Measurements from ENCODE around the gene KRTAP4-9.
"Not testable (repeated sequence)": the region's sequence is repeated elsewhere in the genome, so short reads cannot be mapped to it uniquely, and the experiment has no call there.

DNA sequence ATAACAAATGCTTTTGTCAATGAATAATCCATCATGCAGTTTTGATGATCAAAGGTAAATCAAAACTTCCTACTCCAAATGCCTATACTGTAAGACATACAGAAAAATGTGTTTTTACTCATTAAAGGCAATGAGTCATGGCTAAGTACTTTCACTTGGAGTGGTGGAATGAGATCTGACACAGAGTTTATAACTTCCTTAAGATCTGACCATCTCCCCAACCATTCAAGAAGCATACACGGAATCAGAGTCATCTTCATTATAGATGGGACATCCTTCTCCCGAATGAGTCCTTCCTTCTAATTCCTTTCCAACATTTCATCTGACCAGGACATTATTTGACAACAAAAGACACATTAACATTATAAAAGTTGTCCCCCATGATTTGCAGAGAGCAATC is 21.8 kb upstream of the KRTAP4-9 start:
- TF ChIP-seq EZH2 (optimal IDR thresholded peaks at IDR 0.05; ENCODE audit: low read depth, low read length): not testable (repeated sequence)
- TF ChIP-seq, protein P1, sequence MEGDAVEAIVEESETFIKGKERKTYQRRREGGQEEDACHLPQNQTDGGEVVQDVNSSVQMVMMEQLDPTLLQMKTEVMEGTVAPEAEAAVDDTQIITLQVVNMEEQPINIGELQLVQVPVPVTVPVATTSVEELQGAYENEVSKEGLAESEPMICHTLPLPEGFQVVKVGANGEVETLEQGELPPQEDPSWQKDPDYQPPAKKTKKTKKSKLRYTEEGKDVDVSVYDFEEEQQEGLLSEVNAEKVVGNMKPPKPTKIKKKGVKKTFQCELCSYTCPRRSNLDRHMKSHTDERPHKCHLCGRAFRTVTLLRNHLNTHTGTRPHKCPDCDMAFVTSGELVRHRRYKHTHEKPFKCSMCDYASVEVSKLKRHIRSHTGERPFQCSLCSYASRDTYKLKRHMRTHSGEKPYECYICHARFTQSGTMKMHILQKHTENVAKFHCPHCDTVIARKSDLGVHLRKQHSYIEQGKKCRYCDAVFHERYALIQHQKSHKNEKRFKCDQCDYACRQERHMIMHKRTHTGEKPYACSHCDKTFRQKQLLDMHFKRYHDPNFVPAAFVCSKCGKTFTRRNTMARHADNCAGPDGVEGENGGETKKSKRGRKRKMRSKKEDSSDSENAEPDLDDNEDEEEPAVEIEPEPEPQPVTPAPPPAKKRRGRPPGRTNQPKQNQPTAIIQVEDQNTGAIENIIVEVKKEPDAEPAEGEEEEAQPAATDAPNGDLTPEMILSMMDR (IDR thresholded peaks at IDR 0.05; ENCODE audit: low read length): not testable (repeated sequence)

Measured in MM.1S (cell line).